A549 treated with GW870086 at 1 μM for 4 hours (cell line): ENCODE data around the gene VPS37C. TPM values are rescaled to one million over a fixed set of nuclear protein-coding genes. Genes with fewer than 3 reads are reported as not detected.

Experiments
- total RNA-seq: library from RNA; stranded (reverse); fragments of 200-300 nt; extraction: Qiagen RNA extraction; gene quantifications from 5 replicates; pipeline ENCODE4 v1.2.3, GENCODE V29; 2022; ENCODE audit warnings: low read depth

VPS37C gene
- total RNA-seq, result 14.0 to 18.3 TPM (median 16.9 TPM) in 5 replicates

GRCh38 chr11:61161190-61162091, at the start of gene VPS37C:
VPS37C (minus strand) TSS chr11:61161426; CDS start chr11:61138829, 22,597 bp downstream.

GRCh38 chr11:61202950-61203746, 41.9 kb upstream of the VPS37C start, which contains the start of gene PGA3:
PGA3 (plus strand) TSS chr11:61203515; CDS start chr11:61203565, 50 bp downstream.

Other genes with a start within 250 kb of the VPS37C start
- 110 to 135 TPM (median 132 TPM) in 5 replicates for gene TMEM109, start 247.3 kb downstream of the VPS37C start, total RNA-seq
- 89.9 to 141 TPM (median 135 TPM) in 5 replicates for gene TMEM132A, start 237.0 kb downstream of the VPS37C start, total RNA-seq
- gene SLC15A3, start 209.2 kb downstream of the VPS37C start, total RNA-seq, result not detected in 5 replicates
- 0.06 to 0.11 TPM (median 0.10 TPM) in 3 of 5 replicates, not detected in the others for gene CD6, start 189.7 kb downstream of the VPS37C start, total RNA-seq
- not detected in 5 replicates for gene CD5, start 58.9 kb downstream of the VPS37C start, total RNA-seq
- gene PGA3, start 42.1 kb upstream of the VPS37C start, total RNA-seq, result not detected in 5 replicates
- gene PGA4, start 60.9 kb upstream of the VPS37C start, total RNA-seq, result not detected in 5 replicates
- gene PGA5, start 79.7 kb upstream of the VPS37C start, total RNA-seq, result not detected in 5 replicates
- gene VWCE, start 133.9 kb upstream of the VPS37C start, total RNA-seq, result 0.61 to 0.90 TPM (median 0.68 TPM) in 5 replicates
- gene DDB1, start 171.7 kb upstream of the VPS37C start, total RNA-seq, result 162 to 166 TPM (median 163 TPM) in 5 replicates
- gene TKFC, start 171.8 kb upstream of the VPS37C start, total RNA-seq, result 36.9 to 79.4 TPM (median 69.0 TPM) in 5 replicates
- gene CYB561A3, start 200.5 kb upstream of the VPS37C start, total RNA-seq, result 33.9 to 46.9 TPM (median 45.0 TPM) in 5 replicates
- 83.9 to 99.4 TPM (median 94.0 TPM) in 5 replicates for gene TMEM138, start 200.9 kb upstream of the VPS37C start, total RNA-seq
- gene TMEM216, start 231.2 kb upstream of the VPS37C start, total RNA-seq, result 16.2 to 18.2 TPM (median 17.1 TPM) in 5 replicates